ENCODE results near the gene KIAA0232.

KIAA0232 gene

GRCh38 chr4:6900956-6901355 lies 118.4 kb downstream of the KIAA0232 start:
- H3K27me3 ChIP-seq (ENCODE audit: low read length) = no peaks in the 10 kb centered on the region
- H3K9ac ChIP-seq (ENCODE audit: low read length) = no peak overlapping the region
- TF ChIP-seq CTCF (IDR thresholded peaks at IDR 0.05; ENCODE audit: insufficient read depth, low read length, poor library complexity, severe bottlenecking) (no peak), EZH2phosphoT487 (conservative IDR thresholded peaks at IDR 0.05; ENCODE audit: low read length) (no peak)
- no peaks in the 10 kb centered on the region for H3K79me2 ChIP-seq (ENCODE audit: insufficient read depth, low read length)
- no peak overlapping the region for H3K4me3 ChIP-seq (ENCODE audit: insufficient read depth, low read length, poor library complexity, severe bottlenecking)
- no peak overlapping the region for H2AFZ ChIP-seq (ENCODE audit: low read depth, low read length, severe bottlenecking)
- no peaks in the 10 kb centered on the region for H3F3A ChIP-seq (ENCODE audit: insufficient read depth)
- no peaks in the 10 kb centered on the region for H3K9me2 ChIP-seq (replicated peaks; ENCODE audit: insufficient read depth, low read length)
- no peak overlapping the region for H3K27ac ChIP-seq (ENCODE audit: low read depth, low read length)
- H3K9me3 ChIP-seq (ENCODE audit: insufficient read depth, low read length) = no peaks in the 10 kb centered on the region
- H3K36me3 ChIP-seq (ENCODE audit: low read length) = no peaks in the 10 kb centered on the region
- no peaks in the 10 kb centered on the region for H4K20me1 ChIP-seq (ENCODE audit: low read depth, low read length)
- no peak overlapping the region for H3K4me2 ChIP-seq (ENCODE audit: low read depth, low read length, poor library complexity, severe bottlenecking)

- H3K79me2 ChIP-seq (ENCODE audit: insufficient read depth, low read length) = no peaks in the 10 kb centered on the region
- no peaks in the 10 kb centered on the region for H3K27me3 ChIP-seq (ENCODE audit: low read length)
- no peaks in the 10 kb centered on the region for H3K36me3 ChIP-seq (ENCODE audit: low read length)
- H3K9me3 ChIP-seq (ENCODE audit: insufficient read depth, low read length) = no peaks in the 10 kb centered on the region
- H3F3A ChIP-seq (ENCODE audit: insufficient read depth) = no peaks in the 10 kb centered on the region
- no peaks in the 10 kb centered on the region for H4K20me1 ChIP-seq (ENCODE audit: low read depth, low read length)
- no peak for TF ChIP-seq CTCF (IDR thresholded peaks at IDR 0.05; ENCODE audit: insufficient read depth, low read length, poor library complexity, severe bottlenecking)
- no peak for TF ChIP-seq EZH2phosphoT487 (conservative IDR thresholded peaks at IDR 0.05; ENCODE audit: low read length)
- no peaks in the 10 kb centered on the region for H3K9me2 ChIP-seq (replicated peaks; ENCODE audit: insufficient read depth, low read length)
- no peak overlapping the region for H2AFZ ChIP-seq (ENCODE audit: low read depth, low read length, severe bottlenecking)
- H3K4me2 ChIP-seq (ENCODE audit: low read depth, low read length, poor library complexity, severe bottlenecking) = no peak overlapping the region
- no peak overlapping the region for H3K27ac ChIP-seq (ENCODE audit: low read depth, low read length)
- no peak overlapping the region for H3K4me3 ChIP-seq (ENCODE audit: insufficient read depth, low read length, poor library complexity, severe bottlenecking)
- H3K9ac ChIP-seq (ENCODE audit: low read length) = no peak overlapping the region
Observed at GRCh38 chr4:6901669-6902317, 119.3 kb downstream of the KIAA0232 start.

- Histone ChIP-seq H3K9me3 (ENCODE audit: insufficient read depth, low read length) (no peaks in the 10 kb centered on the region), H4K20me1 (ENCODE audit: low read depth, low read length) (no peaks in the 10 kb centered on the region), H3K79me2 (ENCODE audit: insufficient read depth, low read length) (no peaks in the 10 kb centered on the region), H3K27ac (ENCODE audit: low read depth, low read length) (no peak overlapping the region), H3F3A (ENCODE audit: insufficient read depth) (no peaks in the 10 kb centered on the region), H3K9me2 (replicated peaks; ENCODE audit: insufficient read depth, low read length) (no peaks in the 10 kb centered on the region), H2AFZ (ENCODE audit: low read depth, low read length, severe bottlenecking) (no peak overlapping the region), H3K9ac (ENCODE audit: low read length) (no peak overlapping the region), H3K36me3 (ENCODE audit: low read length) (no peaks in the 10 kb centered on the region), H3K4me3 (ENCODE audit: insufficient read depth, low read length, poor library complexity, severe bottlenecking) (no peak overlapping the region), H3K27me3 (ENCODE audit: low read length) (no peaks in the 10 kb centered on the region), H3K4me2 (ENCODE audit: low read depth, low read length, poor library complexity, severe bottlenecking) (no peak overlapping the region)
- TF ChIP-seq CTCF (IDR thresholded peaks at IDR 0.05; ENCODE audit: insufficient read depth, low read length, poor library complexity, severe bottlenecking) = no peak
- no peak for TF ChIP-seq EZH2phosphoT487 (conservative IDR thresholded peaks at IDR 0.05; ENCODE audit: low read length)
Observed at GRCh38 chr4:6902318-6903042, 120.0 kb downstream of the KIAA0232 start.

Measured in SU-DHL-6 (cell line).